GDM1 (cell line): ENCODE data around the gene UGT2A2.
"Not testable (repeated sequence)": the region's sequence is repeated elsewhere in the genome, so short reads cannot be mapped to it uniquely, and the experiment has no call there.

Experiments
- DNase-seq: peaks from one replicate; lab custom pipeline; 2025; lab: John Stamatoyannopoulos, UW

Gene UGT2A2

GRCh38 chr4:69639542-69639941 is at the start of gene UGT2A2:
Gene UGT2A2 (minus strand): TSS chr4:69639642. CDS start chr4:69639640, 2 bp downstream.
- DNase-seq, result no peak

GRCh38 chr4:69684804-69685203 is 45.4 kb upstream of the UGT2A2 start:
- no peak for DNase-seq

DNA sequence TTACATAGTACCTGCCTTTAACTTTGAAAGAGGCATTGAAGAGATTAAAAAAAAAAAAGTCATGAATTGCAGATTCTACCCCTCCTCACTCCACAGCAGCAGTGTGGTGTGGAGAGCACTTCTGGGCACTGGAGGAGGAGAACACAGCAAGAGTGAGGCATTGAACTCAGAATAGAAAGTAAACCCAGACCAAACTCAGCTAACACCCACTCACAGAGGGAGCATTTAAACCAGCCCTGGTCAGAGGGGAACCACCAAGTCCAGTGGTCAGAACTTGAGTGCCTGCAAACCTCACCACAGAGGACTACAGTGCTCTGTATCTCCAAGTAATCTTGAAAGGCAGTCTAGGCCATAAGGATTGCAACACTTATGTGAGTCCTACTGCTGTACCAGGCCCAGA is 29.2 kb upstream of the UGT2A2 start:
- no peak for DNase-seq

DNA sequence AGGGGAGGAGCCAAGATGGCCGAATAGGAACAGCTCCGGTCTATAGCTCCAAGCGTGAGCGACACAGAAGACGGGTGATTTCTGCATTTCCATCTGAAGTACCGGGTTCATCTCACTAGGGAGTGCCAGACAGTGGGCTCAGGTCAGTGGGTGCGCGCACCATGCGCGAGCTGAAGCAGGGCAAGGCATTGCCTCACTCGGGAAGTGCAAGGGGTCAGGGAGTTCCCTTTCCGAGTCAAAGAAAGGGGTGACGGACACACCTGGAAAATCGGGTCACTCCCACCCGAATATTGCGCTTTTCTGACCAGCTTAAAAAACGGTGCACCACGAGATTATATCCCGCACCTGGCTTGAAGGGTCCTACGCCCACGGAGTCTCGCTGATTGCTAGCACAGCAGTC is 24.6 kb upstream of the UGT2A2 start:
- not testable (repeated sequence) for DNase-seq

- DNase-seq, result not testable (repeated sequence)
Measured at GRCh38 chr4:69661130-69661803, 21.8 kb upstream of the UGT2A2 start.

DNA sequence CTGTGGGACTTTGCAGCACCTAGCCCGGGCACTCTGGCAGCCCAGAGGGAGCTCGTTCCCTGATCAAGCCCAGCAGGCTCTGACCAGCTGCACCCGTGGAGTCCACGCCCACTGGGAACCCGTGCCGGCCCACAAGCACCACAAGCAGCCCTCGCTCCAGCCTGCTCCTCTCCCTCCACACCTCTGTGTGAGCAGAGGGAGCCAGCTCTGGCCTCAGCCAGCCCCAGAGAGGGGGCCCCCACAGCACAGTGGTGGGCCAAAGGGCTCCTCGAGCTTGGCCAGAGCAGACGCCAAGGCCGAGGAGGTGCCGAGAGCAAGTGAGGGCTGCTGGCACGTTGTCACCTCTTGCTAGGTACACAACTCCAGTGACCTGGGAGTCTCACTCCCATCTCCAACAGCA is 18.7 kb upstream of the UGT2A2 start:
- DNase-seq, result no peak

GRCh38 chr4:69656653-69657158 is 17.3 kb upstream of the UGT2A2 start:
- DNase-seq, result no peak

- DNase-seq, result no peak
Measured at GRCh38 chr4:69653147-69653546, 13.7 kb upstream of the UGT2A2 start, which contains the start of gene UGT2A1. Gene UGT2A1 (minus strand): TSS chr4:69653247. CDS start chr4:69647644, 5,603 bp downstream.

- no peak for DNase-seq
Measured at GRCh38 chr4:69650872-69651271, 11.4 kb upstream of the UGT2A2 start.

GRCh38 chr4:69649629-69650028 is 10.2 kb upstream of the UGT2A2 start:
- DNase-seq, result no peak

- DNase-seq, result no peak
Measured at GRCh38 chr4:69649207-69649606, 9.8 kb upstream of the UGT2A2 start.

DNA sequence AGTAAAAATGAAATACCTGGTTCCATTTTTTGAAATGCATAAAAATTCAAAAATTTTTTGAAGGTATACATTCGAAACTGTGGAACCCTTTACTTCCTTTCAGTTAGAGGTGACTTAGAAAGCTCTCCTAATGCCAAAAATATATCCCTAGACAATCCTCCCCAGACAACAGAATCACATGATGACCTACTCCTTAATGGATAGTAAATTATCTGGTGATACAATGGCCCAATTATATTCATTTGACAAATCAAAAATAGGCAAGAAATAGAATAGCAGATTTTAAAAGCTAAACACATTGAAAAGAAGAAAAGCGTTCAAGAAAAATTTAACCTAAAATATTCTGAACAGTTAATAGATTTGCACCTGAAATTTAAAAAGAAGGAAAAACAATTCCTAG is 3.5 kb upstream of the UGT2A2 start:
- DNase-seq, result no peak

DNA sequence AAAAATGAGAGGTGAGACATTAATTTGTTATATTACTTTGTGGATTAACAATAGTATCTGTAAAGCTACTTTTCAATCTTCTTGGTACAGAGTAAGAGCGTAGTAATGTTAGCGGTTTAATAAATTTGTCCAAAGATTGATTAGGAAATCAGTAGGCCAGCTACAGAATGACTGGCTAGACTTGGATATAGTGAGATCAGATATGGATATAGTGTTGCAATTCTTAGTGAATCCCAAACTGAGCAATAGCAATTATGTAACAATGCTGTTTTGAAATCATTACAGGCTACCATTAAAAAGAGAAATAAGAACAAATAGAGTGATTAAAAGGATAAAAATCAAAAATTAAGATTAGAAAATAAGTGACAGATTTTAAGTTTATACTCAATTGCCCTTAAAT is 847 bp upstream of the UGT2A2 start:
- DNase-seq, result no peak

DNA sequence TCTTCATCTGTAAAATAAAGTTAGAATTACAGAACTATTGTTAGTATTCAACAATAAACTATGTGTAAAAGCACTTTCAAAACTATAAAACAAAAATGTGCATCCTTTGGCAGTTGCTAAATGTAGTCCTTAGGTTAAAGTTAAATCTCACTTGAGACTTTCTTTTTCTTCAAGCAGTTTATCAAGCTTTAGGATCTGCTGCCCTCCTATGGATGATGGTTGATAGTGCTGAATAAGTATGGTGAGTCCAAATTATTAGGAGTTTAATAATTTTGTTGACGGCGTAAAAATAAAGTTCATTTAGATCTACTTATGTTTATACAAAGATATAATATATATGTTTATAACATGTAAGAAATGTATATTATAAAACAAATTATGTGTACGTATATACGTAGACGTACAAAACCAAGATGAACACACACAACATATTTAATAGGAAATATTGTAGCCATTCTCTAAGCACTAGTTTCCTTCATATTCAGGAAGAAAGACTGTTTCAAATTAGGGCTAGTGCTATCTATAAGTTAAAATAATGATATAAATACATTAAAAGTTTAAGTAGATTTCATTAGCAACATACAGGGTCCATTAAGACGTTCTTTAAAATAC is 22.3 kb downstream of the UGT2A2 start:
- DNase-seq, result no peak

GRCh38 chr4:69610484-69610883 is 29.0 kb downstream of the UGT2A2 start:
- no peak for DNase-seq

DNA sequence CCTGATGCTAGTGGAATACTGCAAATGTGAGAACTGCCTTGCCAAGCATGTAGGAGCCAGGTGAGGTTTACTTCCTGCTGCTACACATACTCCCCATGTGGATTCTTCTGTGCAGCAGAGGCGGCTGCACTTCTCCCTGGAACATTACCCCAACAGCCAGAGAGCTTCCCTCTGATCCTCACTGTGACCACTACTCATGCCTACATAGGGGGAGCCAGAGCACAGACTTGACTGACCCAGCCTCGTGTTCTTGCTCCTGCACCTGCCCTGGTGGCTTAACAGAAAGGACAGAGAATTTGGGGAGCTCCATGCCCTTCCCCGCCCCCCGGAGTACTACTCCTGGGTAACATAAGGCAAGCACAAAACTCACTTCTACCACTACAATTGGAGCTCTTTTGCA is 38.4 kb downstream of the UGT2A2 start:
- DNase-seq, result no peak

- DNase-seq, result no peak
Measured at GRCh38 chr4:69600013-69600412, 39.4 kb downstream of the UGT2A2 start.

DNA sequence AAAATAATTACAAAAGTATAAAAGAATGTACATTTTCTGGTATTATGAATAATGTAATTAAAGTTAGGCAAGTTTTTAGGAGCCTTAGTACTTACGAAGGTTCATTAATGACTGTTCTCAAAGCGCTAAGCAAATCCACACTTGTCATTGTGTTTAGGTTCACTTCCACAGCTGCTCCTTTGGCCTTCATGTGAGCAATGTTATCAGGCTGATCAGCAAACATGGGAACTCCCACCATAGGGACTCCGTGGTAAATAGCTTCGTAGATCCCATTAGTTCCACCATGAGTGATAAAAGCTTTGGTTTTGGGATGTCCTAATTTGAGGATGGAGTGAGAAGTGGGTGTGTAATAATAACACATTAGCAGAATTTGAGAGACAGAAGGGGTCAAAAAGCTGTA is 45.1 kb downstream of the UGT2A2 start:
- DNase-seq, result no peak

GRCh38 chr4:69591364-69591763 is 48.1 kb downstream of the UGT2A2 start:
- no peak for DNase-seq

DNA sequence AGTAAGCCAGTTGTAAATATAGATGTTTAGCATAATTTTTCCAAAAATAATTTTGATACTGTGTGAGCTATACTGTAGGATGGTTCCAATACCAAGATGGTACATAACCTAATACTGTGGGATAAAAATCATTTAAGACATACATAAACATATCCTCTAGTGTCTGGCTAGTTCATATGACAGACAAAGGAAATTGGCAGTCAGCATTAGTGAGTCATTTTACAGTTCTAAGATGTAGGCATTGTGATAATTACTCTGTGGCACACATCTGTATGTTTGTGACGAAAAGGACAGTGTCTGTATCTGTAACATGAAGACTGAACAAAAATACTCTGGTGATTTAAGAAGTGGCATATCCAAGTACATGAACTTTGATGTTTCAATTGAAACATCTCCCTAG is 49.6 kb downstream of the UGT2A2 start:
- DNase-seq, result no peak

DNA sequence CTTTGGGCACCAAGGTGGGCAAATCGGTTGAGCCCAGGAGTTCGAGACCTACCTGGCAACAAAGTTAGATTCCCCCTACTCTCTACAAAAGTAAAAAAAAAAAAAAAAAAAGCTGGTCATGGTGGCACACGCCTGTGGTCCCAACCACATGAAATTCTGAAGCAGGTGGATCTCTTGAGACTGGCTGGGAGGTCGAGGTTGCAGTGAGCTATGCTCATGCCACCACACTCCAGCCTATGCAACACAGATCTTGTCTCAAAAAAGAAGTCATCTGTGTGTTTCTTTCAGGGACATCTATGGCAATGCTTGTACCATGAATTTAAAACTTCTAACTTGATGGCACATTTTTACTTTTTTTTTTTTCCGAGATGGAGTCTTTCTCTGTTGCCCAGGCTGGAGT is 55.3 kb downstream of the UGT2A2 start:
- DNase-seq, result no peak

DNA sequence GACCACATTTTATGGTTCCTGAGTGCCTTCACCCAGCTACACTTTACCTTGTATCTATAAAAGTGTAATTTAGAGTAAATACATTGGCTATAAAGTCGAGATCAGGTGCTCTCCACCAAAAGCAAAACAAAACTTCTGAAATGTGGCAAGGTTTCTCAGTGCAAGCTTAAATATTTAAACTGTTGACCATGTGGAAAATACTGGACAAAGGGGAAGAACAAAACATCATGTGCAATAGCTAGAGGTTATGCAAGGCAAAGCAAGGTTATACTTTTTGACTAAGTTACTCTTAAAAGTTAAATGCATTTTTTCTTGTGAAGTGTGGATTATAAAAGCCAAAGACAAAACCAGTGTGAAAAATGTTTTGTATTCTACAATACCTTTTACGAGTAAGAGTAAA is 55.9 kb downstream of the UGT2A2 start:
- no peak for DNase-seq

DNA sequence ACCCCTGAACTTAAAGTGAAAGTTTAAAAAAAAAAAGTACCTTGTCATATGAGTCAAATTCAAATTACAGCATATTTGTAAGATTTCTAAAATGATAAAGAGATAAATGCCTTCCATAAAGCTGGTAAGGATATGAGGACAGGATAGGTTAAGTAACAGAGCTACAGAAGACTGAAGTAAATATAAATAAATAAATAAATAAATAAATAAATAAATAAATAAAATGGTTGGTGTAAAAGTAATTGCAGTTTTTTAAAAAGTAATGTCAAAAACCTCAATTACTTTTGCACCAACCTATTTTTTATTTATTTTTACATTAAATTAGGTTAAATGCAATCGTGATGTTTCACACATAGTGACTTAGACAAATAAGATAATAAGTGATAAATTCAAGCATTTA is 62.2 kb downstream of the UGT2A2 start:
- no peak for DNase-seq
